ENCODE data around the gene YIPF7.
A peak's percentile ranks its signal among the peaks of the same experiment; 100 is the strongest.

The YIPF7 gene

DNA sequence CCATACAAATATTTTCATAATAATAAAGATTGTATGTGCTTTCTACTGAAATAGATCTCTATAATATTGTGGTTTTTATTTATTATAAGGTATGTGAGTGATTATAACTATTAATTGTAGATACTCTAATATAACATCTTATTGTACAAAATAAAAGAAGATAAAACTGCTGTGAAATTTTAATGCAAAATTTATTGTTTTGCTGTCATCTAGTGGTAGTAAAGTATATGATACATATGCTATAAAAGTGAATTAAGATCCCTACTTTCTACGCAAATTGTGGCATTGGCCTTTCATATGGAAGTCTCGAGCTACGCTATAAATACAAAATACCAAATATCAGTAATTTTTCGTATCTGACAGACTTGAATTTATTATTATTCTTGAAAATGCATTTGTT, 19.3 kb downstream of the YIPF7 start:
- DNase-seq (ENCODE audit: low read depth in 2 of 2), result no peak
- TF ChIP-seq, protein P1, sequence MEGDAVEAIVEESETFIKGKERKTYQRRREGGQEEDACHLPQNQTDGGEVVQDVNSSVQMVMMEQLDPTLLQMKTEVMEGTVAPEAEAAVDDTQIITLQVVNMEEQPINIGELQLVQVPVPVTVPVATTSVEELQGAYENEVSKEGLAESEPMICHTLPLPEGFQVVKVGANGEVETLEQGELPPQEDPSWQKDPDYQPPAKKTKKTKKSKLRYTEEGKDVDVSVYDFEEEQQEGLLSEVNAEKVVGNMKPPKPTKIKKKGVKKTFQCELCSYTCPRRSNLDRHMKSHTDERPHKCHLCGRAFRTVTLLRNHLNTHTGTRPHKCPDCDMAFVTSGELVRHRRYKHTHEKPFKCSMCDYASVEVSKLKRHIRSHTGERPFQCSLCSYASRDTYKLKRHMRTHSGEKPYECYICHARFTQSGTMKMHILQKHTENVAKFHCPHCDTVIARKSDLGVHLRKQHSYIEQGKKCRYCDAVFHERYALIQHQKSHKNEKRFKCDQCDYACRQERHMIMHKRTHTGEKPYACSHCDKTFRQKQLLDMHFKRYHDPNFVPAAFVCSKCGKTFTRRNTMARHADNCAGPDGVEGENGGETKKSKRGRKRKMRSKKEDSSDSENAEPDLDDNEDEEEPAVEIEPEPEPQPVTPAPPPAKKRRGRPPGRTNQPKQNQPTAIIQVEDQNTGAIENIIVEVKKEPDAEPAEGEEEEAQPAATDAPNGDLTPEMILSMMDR (IDR thresholded peaks at IDR 0.05; ENCODE audit: low read depth, low read length), result peak; percentile 14
- H3K4me3 ChIP-seq (replicated peaks in 1 of 2; ENCODE audit: low read depth in 2 of 2, low read length in 2 of 2), result no peak overlapping the region

DNA sequence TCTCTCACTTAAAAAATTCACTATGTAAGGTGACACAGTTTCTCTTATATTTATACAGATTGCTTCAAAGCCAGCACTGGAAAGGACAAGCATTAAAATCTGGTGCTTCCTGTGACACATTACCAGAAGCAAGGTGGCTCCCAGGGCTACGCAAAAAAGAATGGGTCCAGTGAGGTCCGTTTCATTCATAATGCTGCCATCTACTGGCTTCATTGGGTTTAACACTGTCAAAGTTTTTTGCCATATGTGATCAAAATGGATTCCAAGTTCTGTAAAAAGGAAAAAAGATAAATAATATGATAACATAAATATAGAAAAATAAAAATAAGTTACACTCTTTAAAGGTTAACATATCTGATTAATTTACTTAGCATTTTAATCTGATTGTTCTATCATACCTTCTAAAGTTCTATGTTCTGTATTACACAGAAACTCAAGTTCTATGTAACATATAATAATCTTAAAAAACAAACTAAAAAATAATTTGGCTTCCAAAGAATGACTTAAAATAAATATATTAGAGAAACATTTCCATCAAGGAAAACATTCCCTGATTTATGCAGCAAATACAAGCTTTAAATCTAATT, 22.1 kb downstream of the YIPF7 start:
- H3K4me3 ChIP-seq (replicated peaks in 1 of 2; ENCODE audit: low read depth in 2 of 2, low read length in 2 of 2), result no peak overlapping the region
- TF ChIP-seq, protein P1 (IDR thresholded peaks at IDR 0.05; ENCODE audit: low read depth, low read length), result peak; percentile 68
- DNase-seq (ENCODE audit: low read depth in 2 of 2), result peak; percentile 63 to 71

DNA sequence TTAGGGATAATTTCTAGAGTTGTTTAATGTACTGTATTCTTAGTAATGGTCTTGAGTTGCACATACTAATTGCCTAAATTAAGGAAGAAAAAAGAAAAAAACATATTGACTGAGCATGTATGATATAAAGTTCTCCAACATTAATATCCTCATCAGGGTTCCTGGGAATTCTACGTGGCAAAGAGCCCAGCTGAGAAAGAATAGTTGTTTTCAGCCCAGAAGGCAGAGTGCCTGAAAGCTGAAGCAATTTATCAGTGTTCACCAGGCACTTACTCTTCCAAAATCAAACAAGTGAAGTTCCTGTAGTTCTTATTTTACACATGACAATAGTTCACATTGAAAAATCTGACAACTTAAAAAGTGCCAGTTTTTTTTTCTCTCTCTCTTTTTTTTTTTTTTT, 27.7 kb downstream of the YIPF7 start:
- TF ChIP-seq, protein P1 (IDR thresholded peaks at IDR 0.05; ENCODE audit: low read depth, low read length), result no peak
- DNase-seq (ENCODE audit: low read depth in 2 of 2), result no peak
- H3K4me3 ChIP-seq (replicated peaks in 1 of 2; ENCODE audit: low read depth in 2 of 2, low read length in 2 of 2), result no peak overlapping the region

DNA sequence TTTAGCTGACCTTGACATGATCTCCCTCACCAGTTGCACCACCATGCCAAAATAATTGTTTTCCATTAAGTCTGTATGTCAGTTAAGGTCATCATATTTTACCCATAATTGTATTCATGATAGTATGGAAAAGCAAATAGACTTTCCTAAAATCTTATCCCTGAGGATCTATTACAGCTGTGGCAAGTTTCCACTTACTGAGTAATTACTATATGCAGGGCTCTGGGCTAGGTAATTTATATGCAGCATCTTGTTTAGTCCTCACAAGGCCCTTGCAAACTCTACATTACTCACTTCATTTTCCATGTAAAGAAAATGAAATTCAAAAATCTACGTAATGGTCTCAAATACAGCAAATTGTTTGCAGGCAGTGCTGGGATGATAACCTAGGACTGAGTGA, 34.8 kb downstream of the YIPF7 start:
- no peak overlapping the region for H3K4me3 ChIP-seq (replicated peaks in 1 of 2; ENCODE audit: low read depth in 2 of 2, low read length in 2 of 2)
- TF ChIP-seq, protein P1 (IDR thresholded peaks at IDR 0.05; ENCODE audit: low read depth, low read length), result no peak
- DNase-seq (ENCODE audit: low read depth in 2 of 2), result no peak

DNA sequence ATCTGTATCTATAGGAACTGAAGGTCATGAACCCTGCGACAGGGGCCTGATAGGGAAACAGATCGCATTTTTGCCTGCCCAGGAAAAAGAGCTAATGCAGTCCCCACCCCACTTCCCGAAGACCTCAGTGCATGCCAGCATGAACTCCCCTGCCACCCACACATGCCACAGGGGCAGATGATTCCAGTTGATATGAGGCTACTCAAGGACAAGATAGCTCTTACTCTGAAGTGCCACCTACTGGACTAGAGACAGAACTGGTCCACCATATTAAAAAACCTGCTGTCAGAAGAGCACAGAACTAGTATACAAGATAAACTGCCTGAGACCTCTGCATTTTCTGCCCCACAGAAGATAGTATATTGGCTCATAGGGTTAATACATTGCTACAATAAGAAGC, 68.0 kb downstream of the YIPF7 start:
- DNase-seq (ENCODE audit: low read depth in 2 of 2), result peak in 1 of 2 donors; percentile 9
- TF ChIP-seq, protein P1 (IDR thresholded peaks at IDR 0.05; ENCODE audit: low read depth, low read length), result peak; percentile 18
- no peak overlapping the region for H3K4me3 ChIP-seq (replicated peaks in 1 of 2; ENCODE audit: low read depth in 2 of 2, low read length in 2 of 2)

DNA sequence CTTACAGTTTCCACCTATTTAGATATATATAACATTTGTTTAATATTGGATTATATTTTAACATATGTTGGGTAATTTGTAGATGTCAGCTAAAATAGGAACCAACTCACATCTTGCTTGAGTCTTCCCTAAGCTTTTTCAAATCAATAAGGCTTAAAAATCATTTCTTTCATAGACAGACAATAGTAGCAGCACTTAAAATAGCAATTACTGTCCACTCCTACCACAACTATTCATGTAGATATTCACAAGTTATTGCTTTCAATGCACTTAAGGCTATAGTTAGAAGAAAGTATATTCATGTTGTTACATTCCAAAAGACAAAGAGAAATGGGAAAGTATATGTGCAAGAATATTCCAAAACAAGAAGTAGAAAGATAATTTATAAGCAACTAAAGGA, 71.2 kb downstream of the YIPF7 start:
- TF ChIP-seq, protein P1 (IDR thresholded peaks at IDR 0.05; ENCODE audit: low read depth, low read length), result no peak
- DNase-seq (ENCODE audit: low read depth in 2 of 2), result no peak
- H3K4me3 ChIP-seq (replicated peaks in 1 of 2; ENCODE audit: low read depth in 2 of 2, low read length in 2 of 2), result no peak overlapping the region

DNA sequence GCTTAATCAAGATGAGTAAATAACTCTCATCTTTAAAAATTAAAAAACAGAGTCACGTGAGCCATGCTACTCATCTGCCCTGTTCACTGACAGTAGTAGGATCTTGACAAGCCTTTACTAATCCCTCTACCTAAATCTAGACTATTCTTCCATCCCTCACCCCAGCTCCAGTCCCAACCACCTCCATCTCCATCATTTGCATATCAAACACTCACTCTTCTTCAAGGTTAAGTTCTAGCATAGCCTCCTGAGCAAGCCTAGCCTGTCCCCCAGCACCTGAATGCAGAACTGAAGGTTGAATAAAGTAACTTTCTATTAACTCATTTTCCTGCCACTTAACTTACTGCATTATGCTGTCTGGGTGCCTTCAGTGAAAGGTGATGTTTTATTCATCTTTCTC, 72.5 kb downstream of the YIPF7 start:
- no peak for DNase-seq (ENCODE audit: low read depth in 2 of 2)
- no peak overlapping the region for H3K4me3 ChIP-seq (replicated peaks in 1 of 2; ENCODE audit: low read depth in 2 of 2, low read length in 2 of 2)
- TF ChIP-seq, protein P1 (IDR thresholded peaks at IDR 0.05; ENCODE audit: low read depth, low read length), result no peak

All from cardiac fibroblast (primary cell).